ENCODE measurements around the gene DMD.

The DMD gene

GRCh38 chrX:31461266-31461665, 1750.1 kb downstream of the DMD start:
- Mint-ChIP-seq H3K4me1 (no peaks in the 10 kb centered on the region), H3K36me3 (no peaks in the 10 kb centered on the region), H3K4me3 (no peak overlapping the region), H3K9me3 (no peaks in the 10 kb centered on the region), H3K27me3 (no peaks in the 10 kb centered on the region), H3K27ac (no peak overlapping the region)
- no peak for ATAC-seq

GRCh38 chrX:31459361-31459760, 1752.0 kb downstream of the DMD start:
- no peaks in the 10 kb centered on the region for H3K36me3 Mint-ChIP-seq
- H3K27ac Mint-ChIP-seq, result no peak overlapping the region
- H3K4me1 Mint-ChIP-seq, result no peaks in the 10 kb centered on the region
- no peak for ATAC-seq
- H3K27me3 Mint-ChIP-seq, result no peaks in the 10 kb centered on the region
- H3K4me3 Mint-ChIP-seq, result no peak overlapping the region
- no peaks in the 10 kb centered on the region for H3K9me3 Mint-ChIP-seq

- H3K4me1 Mint-ChIP-seq, result no peaks in the 10 kb centered on the region
- no peak for ATAC-seq
- no peak overlapping the region for H3K27ac Mint-ChIP-seq
- H3K4me3 Mint-ChIP-seq, result no peak overlapping the region
- no peaks in the 10 kb centered on the region for H3K9me3 Mint-ChIP-seq
- no peaks in the 10 kb centered on the region for H3K27me3 Mint-ChIP-seq
- no peaks in the 10 kb centered on the region for H3K36me3 Mint-ChIP-seq
These were observed 1761.4 kb downstream of the DMD start for GRCh38 chrX:31449965-31450364.

- Mint-ChIP-seq H3K27ac (no peak overlapping the region), H3K36me3 (no peaks in the 10 kb centered on the region), H3K9me3 (no peaks in the 10 kb centered on the region), H3K4me1 (no peaks in the 10 kb centered on the region), H3K4me3 (no peak overlapping the region), H3K27me3 (no peaks in the 10 kb centered on the region)
- ATAC-seq, result no peak
These were observed 1762.3 kb downstream of the DMD start for GRCh38 chrX:31449081-31449480.

GRCh38 chrX:31445542-31445941, 1765.8 kb downstream of the DMD start:
- Mint-ChIP-seq H3K27me3 (no peaks in the 10 kb centered on the region), H3K27ac (no peak overlapping the region), H3K9me3 (no peaks in the 10 kb centered on the region)

GRCh38 chrX:31443654-31444053, 1767.7 kb downstream of the DMD start:
- no peak for ATAC-seq
- Mint-ChIP-seq H3K4me1 (no peaks in the 10 kb centered on the region), H3K4me3 (no peak overlapping the region), H3K27me3 (no peaks in the 10 kb centered on the region), H3K36me3 (no peaks in the 10 kb centered on the region), H3K9me3 (no peaks in the 10 kb centered on the region), H3K27ac (no peak overlapping the region)

More at GRCh38 chrX:31445542-31445941, 1765.8 kb downstream of the DMD start:
- Mint-ChIP-seq H3K36me3 (no peaks in the 10 kb centered on the region), H3K4me1 (no peaks in the 10 kb centered on the region), H3K4me3 (no peak overlapping the region)
- no peak for ATAC-seq

GRCh38 chrX:31440546-31440945, 1770.8 kb downstream of the DMD start:
- Mint-ChIP-seq H3K4me1 (no peaks in the 10 kb centered on the region), H3K27ac (no peak overlapping the region), H3K9me3 (no peaks in the 10 kb centered on the region), H3K36me3 (no peaks in the 10 kb centered on the region), H3K27me3 (no peaks in the 10 kb centered on the region), H3K4me3 (no peak overlapping the region)
- no peak for ATAC-seq

GRCh38 chrX:31436424-31436823, 1774.9 kb downstream of the DMD start:
- no peaks in the 10 kb centered on the region for H3K9me3 Mint-ChIP-seq
- H3K27me3 Mint-ChIP-seq, result no peaks in the 10 kb centered on the region
- H3K4me3 Mint-ChIP-seq, result no peak overlapping the region

GRCh38 chrX:31435592-31435991, 1775.8 kb downstream of the DMD start:
- Mint-ChIP-seq H3K27me3 (no peaks in the 10 kb centered on the region), H3K36me3 (no peaks in the 10 kb centered on the region), H3K4me3 (no peak overlapping the region), H3K27ac (no peak overlapping the region), H3K4me1 (no peaks in the 10 kb centered on the region), H3K9me3 (no peaks in the 10 kb centered on the region)
- ATAC-seq, result no peak

More at GRCh38 chrX:31436424-31436823, 1774.9 kb downstream of the DMD start:
- Mint-ChIP-seq H3K4me1 (no peaks in the 10 kb centered on the region), H3K27ac (no peak overlapping the region), H3K36me3 (no peaks in the 10 kb centered on the region)
- no peak for ATAC-seq

GRCh38 chrX:31433856-31434255, 1777.5 kb downstream of the DMD start:
- ATAC-seq, result no peak
- no peaks in the 10 kb centered on the region for H3K4me1 Mint-ChIP-seq
- no peak overlapping the region for H3K27ac Mint-ChIP-seq
- H3K27me3 Mint-ChIP-seq, result no peaks in the 10 kb centered on the region
- H3K9me3 Mint-ChIP-seq, result no peaks in the 10 kb centered on the region
- H3K4me3 Mint-ChIP-seq, result no peak overlapping the region
- H3K36me3 Mint-ChIP-seq, result no peaks in the 10 kb centered on the region

GRCh38 chrX:31429915-31430314, 1781.4 kb downstream of the DMD start:
- no peaks in the 10 kb centered on the region for H3K27me3 Mint-ChIP-seq
- H3K36me3 Mint-ChIP-seq, result no peaks in the 10 kb centered on the region
- H3K4me3 Mint-ChIP-seq, result no peak overlapping the region
- ATAC-seq, result no peak
- no peaks in the 10 kb centered on the region for H3K9me3 Mint-ChIP-seq
- H3K27ac Mint-ChIP-seq, result no peak overlapping the region
- no peaks in the 10 kb centered on the region for H3K4me1 Mint-ChIP-seq

- no peak for ATAC-seq
- Mint-ChIP-seq H3K4me3 (no peak overlapping the region), H3K27me3 (no peaks in the 10 kb centered on the region), H3K4me1 (no peaks in the 10 kb centered on the region), H3K9me3 (no peaks in the 10 kb centered on the region), H3K36me3 (no peaks in the 10 kb centered on the region), H3K27ac (no peak overlapping the region)
These were observed 1787.7 kb downstream of the DMD start for GRCh38 chrX:31423609-31424189.

- no peak for ATAC-seq
- H3K36me3 Mint-ChIP-seq, result no peaks in the 10 kb centered on the region
- no peaks in the 10 kb centered on the region for H3K4me1 Mint-ChIP-seq
- no peak overlapping the region for H3K4me3 Mint-ChIP-seq
- H3K27ac Mint-ChIP-seq, result no peak overlapping the region
- no peaks in the 10 kb centered on the region for H3K27me3 Mint-ChIP-seq
- no peaks in the 10 kb centered on the region for H3K9me3 Mint-ChIP-seq
These were observed 1789.9 kb downstream of the DMD start for GRCh38 chrX:31421441-31421840.

- H3K4me1 Mint-ChIP-seq, result no peaks in the 10 kb centered on the region
- no peak overlapping the region for H3K27ac Mint-ChIP-seq
- no peaks in the 10 kb centered on the region for H3K27me3 Mint-ChIP-seq
- no peak for ATAC-seq
- H3K4me3 Mint-ChIP-seq, result no peak overlapping the region
- H3K9me3 Mint-ChIP-seq, result no peaks in the 10 kb centered on the region
- no peaks in the 10 kb centered on the region for H3K36me3 Mint-ChIP-seq
These were observed 1790.6 kb downstream of the DMD start for GRCh38 chrX:31420711-31421151.

- Mint-ChIP-seq H3K27ac (no peak overlapping the region), H3K27me3 (no peaks in the 10 kb centered on the region), H3K4me3 (no peak overlapping the region), H3K4me1 (no peaks in the 10 kb centered on the region), H3K36me3 (no peaks in the 10 kb centered on the region), H3K9me3 (no peaks in the 10 kb centered on the region)
- no peak for ATAC-seq
These were observed 1791.0 kb downstream of the DMD start for GRCh38 chrX:31420302-31420701.

- ATAC-seq, result no peak
- Mint-ChIP-seq H3K9me3 (no peaks in the 10 kb centered on the region), H3K36me3 (no peaks in the 10 kb centered on the region), H3K4me1 (no peaks in the 10 kb centered on the region), H3K27ac (no peak overlapping the region), H3K27me3 (no peaks in the 10 kb centered on the region), H3K4me3 (no peak overlapping the region)
These were observed 1814.2 kb downstream of the DMD start for GRCh38 chrX:31397119-31397518.

GRCh38 chrX:31392513-31392912, 1818.8 kb downstream of the DMD start:
- no peaks in the 10 kb centered on the region for H3K36me3 Mint-ChIP-seq
- no peak for ATAC-seq

More at GRCh38 chrX:31392513-31392912, 1818.8 kb downstream of the DMD start:
- H3K27ac Mint-ChIP-seq, result no peak overlapping the region
- H3K9me3 Mint-ChIP-seq, result no peaks in the 10 kb centered on the region
- no peak overlapping the region for H3K4me3 Mint-ChIP-seq
- H3K27me3 Mint-ChIP-seq, result no peaks in the 10 kb centered on the region
- H3K4me1 Mint-ChIP-seq, result no peaks in the 10 kb centered on the region
